Fibroblast of pulmonary artery (primary cell): Measurements from ENCODE around the gene TSPAN14.

ENCODE experiments used
- DNase-seq: peaks from one replicate; pipeline ENCODE4 v3.0.0-alpha.2; 2010; ENCODE audit warnings: low read depth
- H3K4me3 ChIP-seq: replicated peaks from 2 replicates; pipeline ENCODE4 v1.5.1; 2011; ENCODE audit warnings: low read depth, mild to moderate bottlenecking, control low read depth, low read length, moderate library complexity
- TF ChIP-seq, protein P1 (sequence below): IDR thresholded peaks from 2 replicates; pipeline ENCODE4 v1.5.1; 2011; ENCODE audit warnings: mild to moderate bottlenecking, control low read depth, low read length, inconsistent platforms; ENCODE audit errors: missing control alignments

TSPAN14 gene

GRCh38 chr10:80569131-80569895 is 115.2 kb downstream of the TSPAN14 start:
- TF ChIP-seq, protein P1, sequence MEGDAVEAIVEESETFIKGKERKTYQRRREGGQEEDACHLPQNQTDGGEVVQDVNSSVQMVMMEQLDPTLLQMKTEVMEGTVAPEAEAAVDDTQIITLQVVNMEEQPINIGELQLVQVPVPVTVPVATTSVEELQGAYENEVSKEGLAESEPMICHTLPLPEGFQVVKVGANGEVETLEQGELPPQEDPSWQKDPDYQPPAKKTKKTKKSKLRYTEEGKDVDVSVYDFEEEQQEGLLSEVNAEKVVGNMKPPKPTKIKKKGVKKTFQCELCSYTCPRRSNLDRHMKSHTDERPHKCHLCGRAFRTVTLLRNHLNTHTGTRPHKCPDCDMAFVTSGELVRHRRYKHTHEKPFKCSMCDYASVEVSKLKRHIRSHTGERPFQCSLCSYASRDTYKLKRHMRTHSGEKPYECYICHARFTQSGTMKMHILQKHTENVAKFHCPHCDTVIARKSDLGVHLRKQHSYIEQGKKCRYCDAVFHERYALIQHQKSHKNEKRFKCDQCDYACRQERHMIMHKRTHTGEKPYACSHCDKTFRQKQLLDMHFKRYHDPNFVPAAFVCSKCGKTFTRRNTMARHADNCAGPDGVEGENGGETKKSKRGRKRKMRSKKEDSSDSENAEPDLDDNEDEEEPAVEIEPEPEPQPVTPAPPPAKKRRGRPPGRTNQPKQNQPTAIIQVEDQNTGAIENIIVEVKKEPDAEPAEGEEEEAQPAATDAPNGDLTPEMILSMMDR: no peak
- no peak overlapping the region for H3K4me3 ChIP-seq
- DNase-seq: no peak

- DNase-seq: no peak
- TF ChIP-seq, protein P1: no peak
- H3K4me3 ChIP-seq: no peak overlapping the region
Measured at GRCh38 chr10:80571352-80571751, 117.2 kb downstream of the TSPAN14 start.

DNA sequence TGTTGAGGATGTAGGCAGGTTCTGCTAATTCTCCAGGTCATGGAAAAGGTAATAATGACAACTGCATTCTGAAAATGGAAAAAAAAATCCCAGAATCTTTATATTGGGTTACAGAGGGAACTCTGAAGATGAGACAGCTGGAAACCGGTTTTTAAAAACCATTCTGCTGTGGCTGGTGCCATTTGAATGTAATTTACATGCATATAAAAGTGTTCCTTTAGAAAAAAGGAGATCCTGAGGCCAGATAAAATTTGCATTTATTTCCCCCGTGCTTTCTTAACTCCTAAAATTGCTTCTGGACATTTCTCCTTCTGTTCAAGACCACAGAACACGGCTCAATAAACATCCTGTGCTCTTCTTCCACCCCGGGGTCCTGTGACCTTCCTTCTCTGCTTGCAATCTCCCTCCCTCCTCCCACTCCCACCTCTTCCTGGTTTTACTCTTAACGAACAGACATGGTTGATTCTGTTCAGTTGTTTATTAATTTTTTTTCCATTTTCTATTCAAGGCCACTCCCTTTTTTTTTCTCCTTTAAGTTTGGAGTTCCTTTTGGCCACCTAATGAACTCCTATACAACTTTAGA is 125.2 kb downstream of the TSPAN14 start:
- no peak for DNase-seq
- TF ChIP-seq, protein P1: no peak
- H3K4me3 ChIP-seq: no peak overlapping the region

GRCh38 chr10:80579849-80580637 is 125.9 kb downstream of the TSPAN14 start:
- H3K4me3 ChIP-seq: no peak overlapping the region
- TF ChIP-seq, protein P1: no peak
- DNase-seq: no peak

DNA sequence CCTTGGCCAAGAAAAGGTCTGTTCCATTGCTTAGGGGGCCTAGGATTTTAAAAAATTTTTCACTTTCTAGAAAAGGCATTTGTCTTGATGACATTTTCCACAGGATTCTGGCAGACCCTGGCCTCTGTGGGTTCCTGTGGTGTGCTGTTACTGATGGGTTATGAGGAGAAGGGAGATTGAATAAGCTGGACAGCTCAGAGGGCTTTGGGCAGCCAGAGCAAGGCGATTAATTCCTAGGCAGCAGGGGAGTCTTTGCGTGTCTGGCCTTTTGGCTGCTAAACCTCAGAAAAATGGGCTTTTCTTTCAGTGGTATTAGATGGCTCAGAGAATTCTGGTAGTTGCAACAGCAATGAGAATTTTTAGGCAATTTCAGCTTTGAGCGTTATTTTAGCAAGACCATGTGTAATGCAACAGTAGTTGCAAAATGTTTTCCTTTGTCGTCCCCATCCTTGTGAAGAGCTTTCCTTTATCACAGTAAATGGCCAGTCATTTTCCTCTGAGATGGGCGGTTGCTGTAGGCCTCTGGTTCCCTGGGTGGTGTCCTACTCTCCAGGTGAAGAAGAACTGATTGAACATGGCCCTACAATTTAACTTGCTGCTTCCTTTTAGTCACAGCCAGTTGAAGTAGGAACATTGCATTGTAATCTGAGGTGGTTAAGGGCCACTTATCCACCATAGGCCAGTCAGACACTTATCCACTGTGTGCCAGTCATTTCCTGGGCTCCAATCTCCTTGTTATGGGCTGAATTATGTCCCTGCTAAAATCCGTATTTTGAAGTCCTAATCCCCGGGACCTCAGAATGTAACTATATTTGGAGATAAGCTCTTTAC is 126.7 kb downstream of the TSPAN14 start:
- no peak overlapping the region for H3K4me3 ChIP-seq
- no peak for DNase-seq
- TF ChIP-seq, protein P1: no peak

GRCh38 chr10:80581469-80581835 is 127.3 kb downstream of the TSPAN14 start:
- TF ChIP-seq, protein P1: no peak
- no peak for DNase-seq
- H3K4me3 ChIP-seq: no peak overlapping the region
